NB4 (cell line): ENCODE measurements around the gene CTBP2.

ENCODE experiments used
- CTCF ChIP-seq: IDR thresholded peaks from one replicate; pipeline ENCODE4 v1.5.1; 2012; ENCODE audit warnings: low read depth, low read length
- MAX ChIP-seq: IDR thresholded peaks from 2 replicates; pipeline ENCODE4 v1.6.1; 2011; ENCODE audit warnings: low read depth, low read length
- MYC ChIP-seq: IDR thresholded peaks from 2 replicates; pipeline ENCODE4 v1.6.1; 2011; ENCODE audit warnings: low read depth, low read length
- POLR2A ChIP-seq: IDR thresholded peaks from 2 replicates; pipeline ENCODE4 v1.6.1; 2011; ENCODE audit warnings: mild to moderate bottlenecking; ENCODE audit not compliant: insufficient read length; ENCODE audit errors: extremely low read depth

- TF ChIP-seq CTCF (no peak), POLR2A (no peak), MAX (no peak), MYC (no peak)
Measured at GRCh38 chr10:125171402-125172306, 11.3 kb upstream of the CTBP2 start.
